Vagina (tissue), 2 donors: Measurements from ENCODE around the gene SMAD1. TPM values are rescaled to one million over a fixed set of nuclear protein-coding genes. Genes with fewer than 3 reads are reported as not detected.

Experiments used
- DNase-seq, 2 donors: peaks; one replicate each; pipeline ENCODE4 v3.0.0-alpha.2; 2017; ENCODE audit errors: extremely low spot score in 2 of 2
- H3K27ac ChIP-seq: fragments of 200-600 bp; sonication (generic); one replicate; pipeline ENCODE4 v1.5.1; 2019
- H3K27me3 ChIP-seq: fragments of 200-600 bp; sonication (generic); one replicate; pipeline ENCODE4 v1.5.1; 2019
- H3K36me3 ChIP-seq, 2 donors: fragments of 200-600 bp; sonication (generic); one replicate each; pipeline ENCODE4 v1.5.1; 2017 to 2019
- H3K4me1 ChIP-seq: fragments of 200-600 bp; sonication (generic); one replicate; pipeline ENCODE4 v1.5.1; 2019
- H3K4me3 ChIP-seq, 2 donors: fragments of 200-600 bp; sonication (generic); 1 replicate in 1 of 2; 2 replicates in 1 of 2; pipeline ENCODE4 v1.5.1; 2016 to 2019
- H3K9me3 ChIP-seq: fragments of 200-600 bp; sonication (generic); one replicate; pipeline ENCODE4 v1.5.1; 2019
- POLR2A ChIP-seq, 2 donors: fragments of 450-650 bp; IDR thresholded peaks; one replicate each; pipeline ENCODE4 v1.6.1; 2017; ENCODE audit warnings: antibody characterized with exemption in 2 of 2, mild to moderate bottlenecking in 2 of 2, moderate library complexity in 2 of 2
- POLR2AphosphoS5 ChIP-seq, 2 donors: sonication (generic); formaldehyde crosslinking; IDR thresholded peaks; one replicate each; pipeline ENCODE4 v1.9.0; 2017; ENCODE audit warnings: antibody characterized with exemption in 2 of 2, mild to moderate bottlenecking in 2 of 2, low read depth in 1 of 2; ENCODE audit not compliant: insufficient read depth in 1 of 2
- intact Hi-C: fragments of 100-400 bp; cut with DNase I; formaldehyde crosslinking; loops from one replicate; pipeline ENCODE4 v1.15.1; 2023
- total RNA-seq: library from RNA; depleted of rRNA; stranded (reverse); fragments of >200 nt; gene quantifications from one replicate; pipeline ENCODE4 v1.2.3, GENCODE V29; 2016
- TF ChIP-seq, protein P1 (sequence below), 3 experiments: fragments of 450-650 bp in 2 of 3; fragments of 200-600 bp in 1 of 3; sonication (generic) in 1 of 3; IDR thresholded peaks; one replicate each; pipeline ENCODE4 v1.5.1; 2017 to 2019; ENCODE audit warnings: antibody characterized with exemption in 3 of 3, mild to moderate bottlenecking in 2 of 3, moderate library complexity in 2 of 3

Gene SMAD1
- total RNA-seq, 1 donor from 2014 or later: 31.7 TPM

DNA sequence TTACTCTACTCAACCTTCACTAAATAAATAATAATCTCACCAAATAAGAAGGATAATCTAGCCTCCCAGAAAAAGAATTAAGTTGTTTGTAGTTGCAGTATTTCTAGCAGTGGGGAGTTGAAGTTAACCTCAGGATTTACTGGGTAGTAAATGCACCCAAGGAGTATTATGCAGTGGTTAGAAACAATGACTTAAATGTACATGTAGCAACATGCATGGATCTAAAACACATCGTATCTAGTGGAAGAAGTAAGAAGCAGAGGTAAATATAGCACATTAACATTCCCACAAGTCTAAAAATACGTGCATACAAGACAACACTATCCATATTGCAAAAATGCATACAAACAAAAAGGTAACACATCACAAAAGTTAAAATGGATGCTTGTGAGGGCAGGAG, 44.2 kb upstream of the SMAD1 start:
- Histone ChIP-seq H3K4me3 (no peak overlapping the region), H3K4me1 (no peaks in the 10 kb centered on the region), H3K27ac (no peak overlapping the region), H3K9me3 (no peaks in the 10 kb centered on the region), H3K27me3 (no peaks in the 10 kb centered on the region), H3K36me3 (no peaks in the 10 kb centered on the region)
- no peak for DNase-seq
- intact Hi-C loops: no loop called here
- no peak for TF ChIP-seq POLR2AphosphoS5 (IDR thresholded peaks at IDR 0.05; ENCODE audit: insufficient read depth in 1 of 2, low read depth in 1 of 2)
- TF ChIP-seq POLR2A (IDR thresholded peaks at IDR 0.05): no peak
- TF ChIP-seq, protein P1, sequence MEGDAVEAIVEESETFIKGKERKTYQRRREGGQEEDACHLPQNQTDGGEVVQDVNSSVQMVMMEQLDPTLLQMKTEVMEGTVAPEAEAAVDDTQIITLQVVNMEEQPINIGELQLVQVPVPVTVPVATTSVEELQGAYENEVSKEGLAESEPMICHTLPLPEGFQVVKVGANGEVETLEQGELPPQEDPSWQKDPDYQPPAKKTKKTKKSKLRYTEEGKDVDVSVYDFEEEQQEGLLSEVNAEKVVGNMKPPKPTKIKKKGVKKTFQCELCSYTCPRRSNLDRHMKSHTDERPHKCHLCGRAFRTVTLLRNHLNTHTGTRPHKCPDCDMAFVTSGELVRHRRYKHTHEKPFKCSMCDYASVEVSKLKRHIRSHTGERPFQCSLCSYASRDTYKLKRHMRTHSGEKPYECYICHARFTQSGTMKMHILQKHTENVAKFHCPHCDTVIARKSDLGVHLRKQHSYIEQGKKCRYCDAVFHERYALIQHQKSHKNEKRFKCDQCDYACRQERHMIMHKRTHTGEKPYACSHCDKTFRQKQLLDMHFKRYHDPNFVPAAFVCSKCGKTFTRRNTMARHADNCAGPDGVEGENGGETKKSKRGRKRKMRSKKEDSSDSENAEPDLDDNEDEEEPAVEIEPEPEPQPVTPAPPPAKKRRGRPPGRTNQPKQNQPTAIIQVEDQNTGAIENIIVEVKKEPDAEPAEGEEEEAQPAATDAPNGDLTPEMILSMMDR (IDR thresholded peaks at IDR 0.05): no peak

DNA sequence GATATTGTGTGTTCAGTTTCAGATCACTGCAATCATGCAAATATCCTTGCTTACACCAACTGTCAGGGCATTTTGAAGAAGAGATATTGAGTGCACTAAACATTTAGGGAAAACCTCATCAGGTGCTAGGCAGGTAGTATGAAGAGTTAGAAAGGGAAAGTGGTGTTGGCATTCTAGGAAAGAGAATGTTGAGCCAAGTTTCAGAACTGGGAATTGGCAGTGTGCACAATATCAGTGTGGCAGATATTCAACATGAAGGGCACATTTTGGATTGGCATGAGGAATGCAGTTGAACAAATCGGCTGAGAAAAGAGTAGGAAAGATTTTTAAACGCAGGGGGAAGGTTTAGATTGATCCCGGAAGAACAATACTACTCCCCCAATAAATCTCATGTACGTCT, 43.4 kb upstream of the SMAD1 start:
- TF ChIP-seq, protein P1 (IDR thresholded peaks at IDR 0.05): no peak
- TF ChIP-seq POLR2A (IDR thresholded peaks at IDR 0.05) (no peak), POLR2AphosphoS5 (IDR thresholded peaks at IDR 0.05; ENCODE audit: insufficient read depth in 1 of 2, low read depth in 1 of 2) (no peak)
- Histone ChIP-seq H3K4me1 (no peaks in the 10 kb centered on the region), H3K9me3 (no peaks in the 10 kb centered on the region), H3K27ac (no peak overlapping the region), H3K36me3 (no peaks in the 10 kb centered on the region), H3K27me3 (no peaks in the 10 kb centered on the region), H3K4me3 (no peak overlapping the region)
- intact Hi-C loops: no loop called here
- DNase-seq: no peak

DNA sequence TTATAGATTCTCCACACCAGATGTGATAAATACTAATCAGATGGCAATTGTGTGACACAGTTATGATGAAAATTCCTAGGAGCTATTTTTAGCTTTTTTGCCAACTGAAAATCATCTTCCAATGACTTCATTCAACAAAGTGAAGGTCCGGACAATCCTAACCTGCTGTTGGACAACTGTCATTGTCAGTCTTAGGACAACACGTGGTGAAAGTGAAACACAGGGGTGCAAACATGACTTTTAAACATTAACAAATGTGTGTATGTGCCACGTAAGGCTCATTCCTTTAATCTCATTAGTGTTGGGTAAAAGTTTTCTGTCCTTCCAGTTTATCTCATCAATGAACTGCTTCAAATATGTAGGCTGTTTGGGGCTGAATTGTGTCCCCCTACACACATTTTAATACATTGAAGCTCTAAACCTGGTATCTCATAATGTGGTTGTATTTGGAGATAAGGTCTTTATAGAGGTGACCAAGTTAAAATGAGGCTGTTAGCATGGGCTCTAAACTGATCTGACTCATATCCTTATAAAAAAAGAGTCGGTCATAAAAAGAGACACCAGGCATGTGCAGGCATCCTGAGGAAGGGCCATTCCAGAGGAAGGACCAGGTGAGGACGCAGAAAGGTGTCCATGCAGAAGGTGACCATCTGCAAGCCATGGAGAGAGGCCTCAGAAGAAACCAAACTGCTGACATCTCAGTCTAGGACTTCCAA, 41.2 kb upstream of the SMAD1 start:
- TF ChIP-seq, protein P1 (IDR thresholded peaks at IDR 0.05): no peak
- TF ChIP-seq POLR2A (IDR thresholded peaks at IDR 0.05) (no peak), POLR2AphosphoS5 (IDR thresholded peaks at IDR 0.05; ENCODE audit: insufficient read depth in 1 of 2, low read depth in 1 of 2) (no peak)
- Histone ChIP-seq H3K4me3 (no peak overlapping the region), H3K27me3 (no peaks in the 10 kb centered on the region), H3K4me1 (no peaks in the 10 kb centered on the region), H3K27ac (no peak overlapping the region), H3K9me3 (no peaks in the 10 kb centered on the region), H3K36me3 (no peaks in the 10 kb centered on the region)
- no peak for DNase-seq
- intact Hi-C loops: no loop called here

DNA sequence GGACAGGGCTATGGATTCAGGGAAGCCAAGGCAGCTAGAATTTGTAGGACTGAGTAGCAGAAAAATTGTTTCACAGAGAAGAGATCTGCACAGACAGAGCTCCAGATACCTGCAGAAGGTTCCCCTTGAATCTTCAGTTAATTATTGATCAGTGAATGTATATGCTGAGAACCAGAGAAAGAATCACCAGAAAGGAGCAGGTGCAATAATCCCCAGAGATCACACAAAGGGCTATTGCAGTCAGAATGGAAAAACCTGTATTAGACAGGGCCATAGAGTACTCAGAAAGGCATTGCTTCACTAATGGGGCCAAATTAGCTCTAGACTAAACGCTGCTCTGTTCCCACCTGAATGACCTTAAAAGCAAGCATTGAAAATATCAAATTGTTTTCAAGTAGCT, 35.5 kb upstream of the SMAD1 start:
- Histone ChIP-seq H3K36me3 (no peaks in the 10 kb centered on the region), H3K9me3 (no peaks in the 10 kb centered on the region), H3K27me3 (no peaks in the 10 kb centered on the region), H3K4me1 (no peaks in the 10 kb centered on the region), H3K4me3 (no peak overlapping the region), H3K27ac (no peak overlapping the region)
- TF ChIP-seq, protein P1 (IDR thresholded peaks at IDR 0.05): no peak
- TF ChIP-seq POLR2A (IDR thresholded peaks at IDR 0.05) (no peak), POLR2AphosphoS5 (IDR thresholded peaks at IDR 0.05; ENCODE audit: insufficient read depth in 1 of 2, low read depth in 1 of 2) (no peak)
- intact Hi-C loops: no loop called here
- no peak for DNase-seq

DNA sequence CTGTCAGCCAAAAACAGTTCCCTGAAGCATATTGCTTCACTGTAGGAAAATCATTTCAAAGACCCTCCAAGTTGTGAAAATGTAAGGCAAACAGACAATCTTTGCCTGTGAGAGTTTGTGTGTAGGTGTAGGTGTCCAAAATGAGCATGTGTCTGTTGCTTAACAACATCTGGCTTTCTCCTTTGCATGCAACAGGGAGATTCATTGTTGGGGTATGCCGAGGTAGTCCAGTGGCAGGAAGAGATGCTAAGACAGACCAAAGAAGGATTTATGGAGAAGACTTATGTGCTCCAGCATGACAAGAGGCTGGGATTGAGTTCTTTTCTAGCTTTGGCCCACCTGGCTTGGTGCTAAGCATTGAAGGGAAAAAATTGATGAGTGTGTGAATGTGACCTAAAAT, 29.8 kb upstream of the SMAD1 start:
- H3K9me3 ChIP-seq: no peaks in the 10 kb centered on the region
- TF ChIP-seq, protein P1 (IDR thresholded peaks at IDR 0.05): no peak
- no peak for TF ChIP-seq POLR2AphosphoS5 (IDR thresholded peaks at IDR 0.05; ENCODE audit: insufficient read depth in 1 of 2, low read depth in 1 of 2)
- TF ChIP-seq POLR2A (IDR thresholded peaks at IDR 0.05): no peak
- H3K4me3 ChIP-seq: no peak overlapping the region
- H3K4me1 ChIP-seq: no peaks in the 10 kb centered on the region
- no peak overlapping the region for H3K27ac ChIP-seq
- intact Hi-C loops: no loop called here
- no peaks in the 10 kb centered on the region for H3K36me3 ChIP-seq
- no peaks in the 10 kb centered on the region for H3K27me3 ChIP-seq
- no peak for DNase-seq
